Sigmoid colon (tissue), 7 donors: ENCODE results near the gene GADD45B. TPM values are rescaled to one million over a fixed set of nuclear protein-coding genes. Genes with fewer than 3 reads are reported as not detected.

Experiments used
- DNase-seq: peaks from one replicate; pipeline ENCODE4 v3.0.0-alpha.2; 2019
- H3K27ac ChIP-seq, 4 donors: fragments of 200-600 bp; sonication (generic); one replicate each; pipeline ENCODE4 v1.5.1; 2016 to 2019; ENCODE audit warnings: mild to moderate bottlenecking in 1 of 4
- H3K27me3 ChIP-seq, 3 donors: fragments of 200-600 bp; sonication (generic); one replicate each; pipeline ENCODE4 v1.5.1; 2019; ENCODE audit warnings: mild to moderate bottlenecking in 1 of 3
- H3K36me3 ChIP-seq, 4 donors: fragments of 200-600 bp; sonication (generic); one replicate each; pipeline ENCODE4 v1.5.1; 2016 to 2019
- H3K4me1 ChIP-seq, 4 donors: fragments of 200-600 bp; sonication (generic); one replicate each; pipeline ENCODE4 v1.5.1; 2017 to 2019
- H3K4me3 ChIP-seq, 4 donors: fragments of 200-600 bp; sonication (generic); one replicate each; pipeline ENCODE4 v1.5.1; 2017 to 2019; ENCODE audit warnings: mild to moderate bottlenecking in 2 of 4, moderate library complexity in 1 of 4
- H3K9me3 ChIP-seq, 4 donors: fragments of 200-600 bp in 3 of 4; sonication (generic) in 3 of 4; one replicate each; pipeline versions ENCODE4 v1.5.1 to v1.6.1; 2013 to 2019
- CTCF ChIP-seq, 4 experiments: fragments of 450-650 bp in 3 of 4; fragments of 200-600 bp in 1 of 4; IDR thresholded peaks; one replicate each; pipeline ENCODE4 v1.5.1; 2016 to 2019; ENCODE audit warnings: antibody characterized with exemption in 4 of 4, mild to moderate bottlenecking in 3 of 4, moderate library complexity in 2 of 4
- EP300 ChIP-seq, 4 donors: sonication (generic); formaldehyde crosslinking; IDR thresholded peaks; one replicate each; pipeline ENCODE4 v1.6.1; 2017; ENCODE audit warnings: antibody characterized with exemption in 4 of 4
- POLR2A ChIP-seq, 2 donors: fragments of 450-650 bp; IDR thresholded peaks; one replicate each; pipeline ENCODE4 v1.6.1; 2016; ENCODE audit warnings: antibody characterized with exemption in 2 of 2, mild to moderate bottlenecking in 2 of 2, moderate library complexity in 2 of 2
- POLR2AphosphoS5 ChIP-seq, 4 donors: sonication (generic); formaldehyde crosslinking; IDR thresholded peaks; one replicate each; pipeline ENCODE4 v1.6.1; 2017; ENCODE audit warnings: antibody characterized with exemption in 4 of 4
- WGBS, 2 donors: extraction: QIAGEN DNeasy Blood & Tissue Kit; methylation state at CpG; one replicate each; pipeline ENCODE4 v1.1.7; 2013; 5-methylcytosine and 5-hydroxymethylcytosine counted together
- intact Hi-C: fragments of 100-400 bp; cut with DNase I; formaldehyde crosslinking; loops from one replicate; pipeline ENCODE4 v1.15.1; 2023
- polyA plus RNA-seq, 3 donors: library from polyadenylated mRNA; stranded (reverse); fragments of 200-250 nt; gene quantifications; one replicate each; pipeline ENCODE4 v1.2.3, GENCODE V29; 2013
- total RNA-seq, 4 donors: library from RNA; depleted of rRNA; stranded (reverse); fragments of >200 nt; gene quantifications; one replicate each; pipeline ENCODE4 v1.1.0, GENCODE V29; 2016
- donor health status: healthy with polysubstance abuse.
- donor health status: Bipolar disorder and iron deficiency.
- donor health status: healthy.

Gene GADD45B
- total and polyA plus RNA-seq, 7 donors = 25.0 to 708 (median 82.0) TPM

GRCh38 chr19:2441096-2441752, 34.7 kb upstream of the GADD45B start:
- H3K27me3 ChIP-seq = no peaks in the 10 kb centered on the region
- no peak for DNase-seq
- H3K9me3 ChIP-seq = no peaks in the 10 kb centered on the region
- TF ChIP-seq CTCF (IDR thresholded peaks at IDR 0.05) (no peak), EP300 (IDR thresholded peaks at IDR 0.05) (no peak), POLR2A (IDR thresholded peaks at IDR 0.05) (no peak), POLR2AphosphoS5 (IDR thresholded peaks at IDR 0.05) (no peak)
- no peak overlapping the region for H3K27ac ChIP-seq
- no peak overlapping the region for H3K4me3 ChIP-seq
- intact Hi-C loops = no loop called here
- no peaks in the 10 kb centered on the region for H3K4me1 ChIP-seq
- 96 to 98% methylated on average over 26 of the region's 26 CpGs for WGBS, 2 donors
- peaks cover 0 to 42% (median 7%) of the 10 kb centered on the region in 4 donors for H3K36me3 ChIP-seq

GRCh38 chr19:2443116-2443784, 32.7 kb upstream of the GADD45B start:
- H3K27me3 ChIP-seq = no peaks in the 10 kb centered on the region
- H3K4me1 ChIP-seq = no peaks in the 10 kb centered on the region
- WGBS, 2 donors = 93 to 96% methylated on average over 22 of the region's 22 CpGs
- TF ChIP-seq POLR2AphosphoS5 (IDR thresholded peaks at IDR 0.05) = no peak
- intact Hi-C loops = no loop called here
- H3K27ac ChIP-seq = no peak overlapping the region
- H3K9me3 ChIP-seq = no peaks in the 10 kb centered on the region
- peaks cover 0 to 28% (median under 1%) of the 10 kb centered on the region in 4 donors for H3K36me3 ChIP-seq
- H3K4me3 ChIP-seq = no peak overlapping the region
- no peak for DNase-seq

GRCh38 chr19:2443785-2444182, 32.1 kb upstream of the GADD45B start:
- no peak for DNase-seq
- Histone ChIP-seq H3K9me3 (no peaks in the 10 kb centered on the region), H3K4me3 (no peak overlapping the region), H3K27ac (no peak overlapping the region), H3K4me1 (no peaks in the 10 kb centered on the region), H3K27me3 (no peaks in the 10 kb centered on the region), H3K36me3 (peaks cover 0 to 24% (median 0%) of the 10 kb centered on the region in 4 donors)
- 91 to 93% methylated on average over 17 of the region's 17 CpGs for WGBS, 2 donors
- intact Hi-C loops = no loop called here
- TF ChIP-seq EP300 (IDR thresholded peaks at IDR 0.05) = no peak
- TF ChIP-seq POLR2AphosphoS5 (IDR thresholded peaks at IDR 0.05) = no peak
- no peak for TF ChIP-seq CTCF (IDR thresholded peaks at IDR 0.05)
- no peak for TF ChIP-seq POLR2A (IDR thresholded peaks at IDR 0.05)

- intact Hi-C loops = no loop called here
- Histone ChIP-seq H3K4me3 (no peak overlapping the region), H3K4me1 (no peaks in the 10 kb centered on the region), H3K27me3 (no peaks in the 10 kb centered on the region), H3K27ac (no peak overlapping the region), H3K36me3 (peaks cover 0 to 24% (median 0%) of the 10 kb centered on the region in 4 donors), H3K9me3 (no peaks in the 10 kb centered on the region)
- WGBS, 2 donors = 96 to 97% methylated on average over 34 of the region's 34 CpGs
- DNase-seq = no peak
- TF ChIP-seq CTCF (IDR thresholded peaks at IDR 0.05) (no peak), POLR2A (IDR thresholded peaks at IDR 0.05) (no peak), EP300 (IDR thresholded peaks at IDR 0.05) (no peak), POLR2AphosphoS5 (IDR thresholded peaks at IDR 0.05) (no peak)
Observed at GRCh38 chr19:2444251-2445002, 31.5 kb upstream of the GADD45B start.

- peaks cover 0 to 21% (median 0%) of the 10 kb centered on the region in 4 donors for H3K36me3 ChIP-seq
- no peak for DNase-seq
Observed at GRCh38 chr19:2446381-2446780, 29.5 kb upstream of the GADD45B start.

More at GRCh38 chr19:2446381-2446780, 29.5 kb upstream of the GADD45B start:
- no peak overlapping the region for H3K27ac ChIP-seq
- no peaks in the 10 kb centered on the region for H3K27me3 ChIP-seq
- H3K4me1 ChIP-seq = no peaks in the 10 kb centered on the region
- intact Hi-C loops = no loop called here
- no peak overlapping the region for H3K4me3 ChIP-seq
- WGBS, 2 donors = 50 to 82% methylated on average over 19 of the region's 19 CpGs
- H3K9me3 ChIP-seq = no peaks in the 10 kb centered on the region
- TF ChIP-seq CTCF (IDR thresholded peaks at IDR 0.05) (no peak), POLR2AphosphoS5 (IDR thresholded peaks at IDR 0.05) (no peak), EP300 (IDR thresholded peaks at IDR 0.05) (no peak), POLR2A (IDR thresholded peaks at IDR 0.05) (no peak)
